RWPE1 (cell line): Measurements from ENCODE around the gene MRAP.

Source experiments
- CTCF ChIA-PET: fragments of 350-600 bp; sonication (Branson Sonifier 250); formaldehyde crosslinking; extraction: SDS; loops from one replicate; lab custom pipeline; 2021; lab: Yijun Ruan, JAX
- POLR2A ChIA-PET: fragments of 400-600 bp; formaldehyde crosslinking; extraction: SDS; loops from one replicate; lab custom pipeline; 2020; ENCODE audit warnings: antibody characterized with exemption; ENCODE audit not compliant: low non-redundant PET; lab: Yijun Ruan, JAX
- DNase-seq: peaks from one replicate; pipeline ENCODE4 v3.0.0; 2012; ENCODE audit warnings: low spot score
- H3K27ac ChIP-seq: fragments of 450-650 bp; 2 replicates; pipeline ENCODE4 v1.5.1; 2017
- CTCF ChIP-seq: fragments of 450-650 bp; conservative IDR thresholded peaks from 2 replicates; pipeline ENCODE4 v1.5.1; 2017; ENCODE audit warnings: low read depth, mild to moderate bottlenecking

The MRAP gene

DNA sequence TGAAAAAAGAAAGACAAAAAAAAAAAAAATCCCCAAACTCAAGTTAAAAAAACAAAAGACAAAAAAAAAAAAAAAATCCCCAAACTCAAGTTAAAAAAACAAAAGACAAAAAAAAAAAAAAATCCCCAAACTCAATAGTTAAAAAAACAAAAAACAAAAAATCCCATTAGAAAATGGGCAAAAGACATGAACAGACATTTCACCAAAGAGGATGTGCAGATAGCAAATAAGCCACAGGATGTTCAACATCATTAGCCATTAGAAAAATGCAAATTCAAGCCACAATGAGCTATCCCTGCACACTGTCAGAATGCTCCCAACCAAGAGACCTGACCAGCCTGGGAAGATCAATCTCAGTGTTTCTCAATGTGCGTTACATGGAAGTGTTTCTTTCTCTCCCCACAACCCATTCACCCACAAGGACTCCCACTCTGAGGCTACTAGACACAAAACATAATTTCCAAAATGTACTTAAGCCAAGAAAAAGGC is 33.9 kb downstream of the MRAP start:
- CTCF ChIA-PET = interaction anchor here (0.6 kb wide), 1 partner anchor 71 kb away, joined by 3 read pairs; no protein-coding TSS in a partner anchor
- H3K27ac ChIP-seq = no peak overlapping the region
- no peak for DNase-seq
- TF ChIP-seq CTCF = no peak
- POLR2A ChIA-PET = no interaction called here

GRCh38 chr21:32333953-32334673 is 35.5 kb downstream of the MRAP start:
- DNase-seq = no peak
- H3K27ac ChIP-seq = no peak overlapping the region
- POLR2A ChIA-PET = no interaction called here
- TF ChIP-seq CTCF = no peak
- CTCF ChIA-PET = no interaction called here

- no peak for TF ChIP-seq CTCF
- no peak overlapping the region for H3K27ac ChIP-seq
- no peak for DNase-seq
- CTCF ChIA-PET = interaction anchor here (1.0 kb wide), 1 partner anchor 549 kb away, joined by 3 read pairs; no protein-coding TSS in a partner anchor
- POLR2A ChIA-PET = no interaction called here
These were observed 36.4 kb downstream of the MRAP start for GRCh38 chr21:32334980-32335531.

- CTCF ChIA-PET = interaction anchor here (1.0 kb wide), 1 partner anchor 550 kb away, joined by 3 read pairs; no protein-coding TSS in a partner anchor
- no peak for TF ChIP-seq CTCF
- POLR2A ChIA-PET = no interaction called here
- H3K27ac ChIP-seq = peak overlapping the region; percentile 26
- DNase-seq = no peak
These were observed 37.2 kb downstream of the MRAP start for GRCh38 chr21:32335601-32336575.

DNA sequence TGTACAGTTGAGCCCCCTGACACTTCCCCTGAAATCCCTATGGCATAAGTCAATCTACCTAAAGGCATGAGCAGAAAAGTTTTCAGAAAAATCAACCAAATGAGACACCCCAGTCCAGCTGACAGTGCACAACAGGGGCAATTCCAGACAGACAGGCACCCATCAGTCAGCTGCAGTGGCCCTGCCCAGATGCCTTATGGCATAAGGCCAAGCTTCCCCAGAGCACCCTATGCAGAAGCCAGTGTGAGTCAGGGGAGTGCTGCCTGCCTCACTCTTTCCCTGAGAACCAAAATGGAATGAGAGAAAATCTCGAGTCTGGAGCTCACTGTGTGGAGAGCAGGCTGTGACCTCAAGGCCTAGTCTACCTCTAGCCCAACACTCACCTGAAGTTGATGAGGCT is 38.1 kb downstream of the MRAP start:
- POLR2A ChIA-PET = no interaction called here
- CTCF ChIA-PET = no interaction called here
- peak; percentile 26 for DNase-seq
- TF ChIP-seq CTCF = no peak
- peak overlapping the region; percentile 26 for H3K27ac ChIP-seq

DNA sequence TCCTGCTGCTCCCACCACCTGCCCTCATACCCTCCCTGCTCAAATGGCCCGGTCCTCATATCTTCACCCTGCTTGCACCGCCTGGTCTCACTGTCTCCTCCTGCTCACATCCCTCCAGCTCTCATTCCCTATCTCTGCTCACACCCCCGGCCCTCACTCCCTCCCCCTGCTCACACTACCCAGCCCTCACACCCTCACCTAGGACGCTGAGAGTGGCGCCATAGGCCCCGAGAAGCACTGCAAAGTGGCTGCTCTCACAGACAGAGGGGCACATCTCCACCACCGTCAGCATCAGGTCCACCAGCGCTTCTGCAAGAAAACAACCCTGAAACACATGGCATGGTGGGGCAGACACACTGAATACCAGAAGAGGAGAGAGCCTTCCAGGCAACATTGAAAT is 38.6 kb downstream of the MRAP start:
- no peak for TF ChIP-seq CTCF
- ChIA-PET POLR2A (no interaction called here), CTCF (interaction anchor here (0.6 kb wide), 1 partner anchor 429 kb away, joined by 3 read pairs; no protein-coding TSS in a partner anchor)
- DNase-seq = no peak
- peak overlapping the region; percentile 26 for H3K27ac ChIP-seq
